AG10803 (cell line): ENCODE measurements around the gene PCMT1.

Experiments used
- DNase-seq: peaks from one replicate; pipeline ENCODE4 v3.0.0; 2010; ENCODE audit warnings: low read depth
- H3K4me3 ChIP-seq: 2 replicates; pipeline ENCODE4 v1.5.1; 2011; ENCODE audit warnings: mild to moderate bottlenecking, low read length, control low read depth
- CTCF ChIP-seq: conservative IDR thresholded peaks from 2 replicates; pipeline ENCODE4 v1.5.1; 2011; ENCODE audit warnings: mild to moderate bottlenecking, low read length, control low read depth, inconsistent platforms

Gene PCMT1

GRCh38 chr6:149749594-149750135 lies at the start of gene PCMT1:
Gene PCMT1, plus strand, starts transcription at chr6:149749741. Its CDS starts 161 bp downstream, at chr6:149749902.
- no peak for TF ChIP-seq CTCF
- H3K4me3 ChIP-seq, result peak within 1 kb of the TSS; percentile 95
- peak; percentile 93 for DNase-seq

- peak; percentile 63 for DNase-seq
- H3K4me3 ChIP-seq, result peak overlapping the region; percentile 12; the same call in 1 of the 2 replicates
- no peak for TF ChIP-seq CTCF
These were observed 47.8 kb upstream of the PCMT1 start for GRCh38 chr6:149701714-149702113.

GRCh38 chr6:149711711-149712110 lies 37.8 kb upstream of the PCMT1 start:
- no peak overlapping the region for H3K4me3 ChIP-seq
- TF ChIP-seq CTCF, result no peak
- DNase-seq, result no peak

- no peak overlapping the region for H3K4me3 ChIP-seq
- no peak for DNase-seq
- no peak for TF ChIP-seq CTCF
These were observed 35.1 kb upstream of the PCMT1 start for GRCh38 chr6:149714442-149714841.

GRCh38 chr6:149716181-149716963 lies 33.2 kb upstream of the PCMT1 start:
- TF ChIP-seq CTCF, result no peak
- peak overlapping the region; percentile 91 for H3K4me3 ChIP-seq
- DNase-seq, result no peak

GRCh38 chr6:149717255-149717587 lies 32.3 kb upstream of the PCMT1 start:
- DNase-seq, result no peak
- no peak for TF ChIP-seq CTCF
- peak overlapping the region; percentile 91 for H3K4me3 ChIP-seq
